ENCODE results near the gene EID3.

Gene EID3

DNA sequence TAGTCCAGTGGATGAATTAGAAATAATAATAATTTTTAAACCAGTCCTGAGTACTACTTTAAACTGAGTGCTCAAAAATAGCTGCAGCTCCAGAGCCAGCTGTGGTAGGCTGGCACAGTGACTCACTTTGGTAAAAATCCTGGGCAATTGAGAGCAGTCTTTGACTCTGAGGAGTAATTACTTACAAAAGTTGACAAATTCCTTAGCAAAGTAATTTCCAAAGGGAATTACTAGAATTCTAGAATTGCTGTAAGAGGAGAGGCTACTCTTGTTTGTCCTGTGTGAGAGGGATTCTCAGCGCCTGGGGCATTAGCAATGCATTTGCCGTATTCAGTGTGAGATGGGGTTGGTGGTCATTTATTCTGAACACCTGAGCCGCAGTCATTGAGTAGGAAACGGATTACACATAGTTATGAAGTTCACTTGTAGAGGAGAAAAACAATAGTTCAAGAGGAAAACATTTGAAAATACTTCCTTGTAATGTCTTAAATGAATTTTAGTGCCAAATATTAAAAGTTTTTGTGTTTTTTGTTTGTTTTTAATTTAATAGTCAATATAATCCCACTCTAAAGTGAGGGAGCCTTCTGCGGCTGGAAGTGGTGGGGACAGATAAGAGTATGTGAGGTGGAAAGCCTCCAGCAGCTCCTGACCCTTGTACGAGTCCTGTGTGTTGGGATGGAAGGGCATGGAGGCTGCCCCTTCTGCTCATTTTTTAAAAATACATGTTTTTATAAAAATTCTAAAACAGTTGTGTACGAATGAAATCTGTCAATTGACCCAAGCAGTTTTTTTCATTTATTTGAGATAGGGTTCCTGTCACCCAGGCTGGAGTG lies 41.9 kb downstream of the EID3 start:
- no peak for DNase-seq
- no peak for TF ChIP-seq GATA1 (IDR thresholded peaks at IDR 0.05; ENCODE audit: low read depth, low read length)

DNA sequence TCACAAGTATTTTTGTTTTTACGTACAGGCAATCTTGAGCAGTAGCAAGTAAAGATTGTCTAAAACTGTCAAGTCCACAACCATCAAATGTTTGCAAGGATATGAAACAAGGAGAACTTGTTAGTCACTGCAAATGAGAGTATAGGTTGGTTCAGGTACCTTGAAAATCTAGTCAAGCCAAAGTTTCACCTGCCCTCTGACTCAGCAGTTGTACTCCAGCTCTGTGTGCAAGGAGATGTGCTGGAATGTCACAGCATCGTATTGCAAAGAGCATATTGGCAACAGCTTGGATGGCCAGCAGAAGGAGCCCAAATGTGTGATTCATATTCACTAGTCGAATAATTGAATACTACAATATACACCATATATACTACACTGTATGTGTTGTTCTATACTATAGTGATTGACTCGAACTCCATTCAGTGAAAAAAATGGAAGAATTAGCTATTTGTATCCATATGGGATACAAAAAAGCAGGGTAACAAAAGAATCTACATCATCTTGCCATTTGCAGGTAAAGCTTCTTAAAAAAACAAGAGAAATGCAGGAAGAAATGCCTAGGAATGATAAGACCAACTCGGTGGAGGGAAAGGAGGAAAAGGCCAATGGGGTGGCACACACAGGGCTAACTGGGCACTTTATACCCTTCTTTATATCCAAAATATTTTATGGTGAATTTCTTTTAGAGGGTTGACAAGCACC lies 44.0 kb downstream of the EID3 start:
- no peak for TF ChIP-seq GATA1 (IDR thresholded peaks at IDR 0.05; ENCODE audit: low read depth, low read length)
- no peak for TF ChIP-seq POLR2A (IDR thresholded peaks at IDR 0.05; ENCODE audit: low read length)

GRCh38 chr12:104348283-104348993 lies 44.9 kb downstream of the EID3 start:
- TF ChIP-seq GATA1 (IDR thresholded peaks at IDR 0.05; ENCODE audit: low read depth, low read length) = no peak
- TF ChIP-seq POLR2A (IDR thresholded peaks at IDR 0.05; ENCODE audit: low read length) = no peak
- DNase-seq = no peak

More for the DNA sequence above, 44.0 kb downstream of the EID3 start:
- DNase-seq = no peak

- TF ChIP-seq GATA1 (IDR thresholded peaks at IDR 0.05; ENCODE audit: low read depth, low read length) (no peak), POLR2A (IDR thresholded peaks at IDR 0.05; ENCODE audit: low read length) (no peak)
Measured at GRCh38 chr12:104348994-104349494, 45.5 kb downstream of the EID3 start.

GRCh38 chr12:104350211-104351056 lies 46.9 kb downstream of the EID3 start:
- TF ChIP-seq GATA1 (IDR thresholded peaks at IDR 0.05; ENCODE audit: low read depth, low read length) = no peak
- TF ChIP-seq POLR2A (IDR thresholded peaks at IDR 0.05; ENCODE audit: low read length) = no peak
- DNase-seq = no peak

More at GRCh38 chr12:104348994-104349494, 45.5 kb downstream of the EID3 start:
- no peak for DNase-seq

GRCh38 chr12:104351057-104351983 lies 47.8 kb downstream of the EID3 start:
- no peak for DNase-seq
- TF ChIP-seq GATA1 (IDR thresholded peaks at IDR 0.05; ENCODE audit: low read depth, low read length) (no peak), POLR2A (IDR thresholded peaks at IDR 0.05; ENCODE audit: low read length) (no peak)

DNA sequence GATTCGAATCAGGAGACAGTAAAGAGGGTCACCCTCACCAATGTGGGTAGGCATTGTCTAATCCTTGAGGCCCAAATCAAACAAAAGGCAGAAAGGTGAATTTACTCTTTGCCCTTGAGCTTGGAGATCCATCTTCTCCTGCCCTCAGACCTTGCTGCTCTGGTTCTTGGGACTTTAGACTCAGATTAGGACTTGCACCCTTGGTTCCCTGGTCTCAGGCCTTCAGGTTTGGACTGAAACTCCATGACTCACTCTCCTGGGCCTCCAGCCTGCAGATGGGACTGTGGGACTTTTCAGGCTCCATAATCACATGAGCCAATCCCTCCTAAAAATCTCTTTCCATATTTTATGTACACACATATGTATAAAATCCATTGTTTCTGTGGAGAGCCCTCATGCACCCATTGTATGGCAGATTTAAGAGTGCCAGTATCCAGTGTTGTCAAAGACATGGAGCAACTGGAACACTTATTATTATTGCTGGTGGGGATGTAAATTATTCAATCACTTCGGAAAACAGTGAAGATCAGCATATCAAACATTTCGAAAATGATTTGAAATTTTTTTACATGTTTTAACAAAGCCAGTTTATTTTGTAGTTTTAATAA lies 48.7 kb downstream of the EID3 start:
- no peak for TF ChIP-seq POLR2A (IDR thresholded peaks at IDR 0.05; ENCODE audit: low read length)
- no peak for TF ChIP-seq GATA1 (IDR thresholded peaks at IDR 0.05; ENCODE audit: low read depth, low read length)
- DNase-seq = no peak

- TF ChIP-seq POLR2A (IDR thresholded peaks at IDR 0.05; ENCODE audit: low read length) (no peak), GATA1 (IDR thresholded peaks at IDR 0.05; ENCODE audit: low read depth, low read length) (no peak)
Measured at GRCh38 chr12:104353012-104353981, 49.8 kb downstream of the EID3 start.

DNA sequence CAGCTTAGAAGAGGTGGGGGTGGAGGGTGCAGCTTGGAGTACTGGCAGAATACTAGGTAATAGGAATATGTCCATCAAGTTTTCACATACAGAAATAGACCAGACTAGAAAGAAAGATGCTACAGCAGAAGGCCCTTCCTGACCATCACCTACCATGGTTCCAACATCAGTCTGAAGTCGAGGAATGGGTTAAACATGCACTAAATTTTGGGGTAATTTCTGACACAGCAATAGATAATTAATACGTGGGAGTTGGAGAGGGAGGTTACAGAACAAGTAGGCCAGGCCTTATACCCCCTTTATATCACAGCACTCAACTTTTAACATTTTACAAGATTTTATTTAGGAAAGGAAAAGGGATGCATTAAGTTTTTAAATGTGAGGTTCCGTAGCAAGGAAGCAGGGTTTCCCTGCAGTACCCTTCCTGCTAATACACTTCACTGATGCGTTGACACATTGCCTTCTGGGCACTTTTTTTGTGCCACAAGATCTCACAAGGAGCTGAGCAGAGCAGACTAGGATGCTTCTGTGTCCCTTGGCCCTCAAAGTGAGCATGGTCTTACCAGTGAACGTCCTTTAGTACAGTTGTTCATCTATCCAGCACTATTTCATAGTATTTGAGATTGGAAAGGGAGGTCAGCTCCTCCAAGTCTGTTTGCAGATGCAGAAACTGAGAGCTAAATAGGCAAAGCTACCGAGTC lies 50.8 kb downstream of the EID3 start:
- no peak for TF ChIP-seq GATA1 (IDR thresholded peaks at IDR 0.05; ENCODE audit: low read depth, low read length)
- no peak for TF ChIP-seq POLR2A (IDR thresholded peaks at IDR 0.05; ENCODE audit: low read length)
- no peak for DNase-seq

More at GRCh38 chr12:104353012-104353981, 49.8 kb downstream of the EID3 start:
- DNase-seq = no peak

Measured in erythroblast (primary cell).